HPDE6-E6E7 (cell line): ENCODE results near the gene TPO.

Experiments
- DNase-seq: peaks from one replicate; pipeline ENCODE4 v3.0.0; 2011; ENCODE audit warnings: missing footprints; ENCODE audit errors: extremely low spot score

The TPO gene

DNA sequence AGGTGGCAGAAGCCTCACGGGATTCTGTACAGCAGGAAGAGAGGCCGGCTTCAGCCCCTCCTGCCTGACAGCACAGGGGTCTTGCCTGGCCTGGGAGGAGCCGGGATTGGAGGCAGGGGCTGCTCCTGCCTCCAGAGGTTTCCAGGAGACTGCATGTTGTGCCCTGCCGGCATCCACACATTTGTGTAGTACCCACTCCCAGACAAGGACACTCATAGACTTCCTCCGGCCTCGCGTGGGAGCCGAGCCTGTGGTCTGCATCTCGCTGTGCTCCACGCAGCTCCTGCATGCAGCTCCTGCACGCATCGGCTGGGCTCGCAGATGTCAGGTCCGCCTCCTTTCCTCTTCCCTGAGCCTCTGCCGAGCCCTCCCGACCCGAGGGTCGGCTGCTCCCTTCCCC lies 34.7 kb downstream of the TPO start:
- DNase-seq: no peak

- no peak for DNase-seq
These were observed 37.7 kb downstream of the TPO start for GRCh38 chr2:1450915-1451314.

DNA sequence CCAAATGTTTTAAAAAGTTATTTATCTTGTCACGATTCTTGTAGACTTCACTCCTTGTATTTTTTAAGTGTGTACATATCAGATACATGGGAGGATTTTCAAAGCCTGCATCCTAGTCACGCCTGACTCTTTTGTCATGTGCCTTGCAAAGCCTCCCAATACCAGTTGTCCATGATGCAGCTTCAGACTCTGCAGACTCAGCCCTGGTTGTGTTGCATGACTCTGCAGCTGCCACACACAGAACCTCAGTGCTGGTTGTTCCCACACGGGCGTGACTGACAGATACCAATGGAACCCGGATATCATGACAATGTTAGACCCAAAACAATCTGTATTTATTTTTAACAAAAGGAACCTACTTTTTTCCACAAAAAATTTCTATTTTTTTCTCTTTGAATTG lies 38.2 kb downstream of the TPO start:
- no peak for DNase-seq

DNA sequence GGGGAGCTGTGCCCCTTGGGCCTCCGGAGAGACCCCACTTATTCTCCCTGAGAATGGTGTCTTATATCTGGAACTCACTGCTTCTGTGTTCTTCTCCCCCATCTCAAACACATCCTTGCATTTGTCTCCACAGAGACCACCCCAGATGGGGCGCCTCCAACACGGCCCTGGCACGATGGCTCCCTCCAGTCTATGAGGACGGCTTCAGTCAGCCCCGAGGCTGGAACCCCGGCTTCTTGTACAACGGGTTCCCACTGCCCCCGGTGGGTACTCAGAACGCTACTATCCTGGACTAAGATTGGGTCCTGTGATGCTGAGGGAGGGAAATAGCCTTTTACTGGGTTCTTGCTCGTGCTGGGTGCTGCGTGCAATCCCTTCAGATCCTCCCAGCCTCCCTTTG lies 40.3 kb downstream of the TPO start:
- DNase-seq: no peak

DNA sequence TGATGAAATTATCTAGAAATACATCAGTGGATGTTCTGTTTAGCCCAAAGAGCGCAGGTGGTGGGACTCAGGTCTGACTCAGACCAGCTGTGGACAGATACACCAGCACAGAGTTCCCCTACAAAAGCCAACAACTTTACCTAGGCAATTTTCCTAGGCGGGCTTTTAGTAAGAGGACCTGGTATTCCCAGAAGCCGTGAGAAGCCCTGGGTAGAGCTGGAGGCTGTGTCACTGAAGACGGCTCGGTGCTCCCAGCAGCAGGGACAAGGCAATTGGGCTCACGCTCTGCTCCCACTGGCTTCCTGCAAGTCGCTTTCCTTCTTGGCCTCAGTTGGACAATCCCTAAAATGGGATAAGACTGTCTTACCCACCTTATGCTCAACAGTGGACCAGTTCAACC lies 41.1 kb downstream of the TPO start:
- no peak for DNase-seq

DNA sequence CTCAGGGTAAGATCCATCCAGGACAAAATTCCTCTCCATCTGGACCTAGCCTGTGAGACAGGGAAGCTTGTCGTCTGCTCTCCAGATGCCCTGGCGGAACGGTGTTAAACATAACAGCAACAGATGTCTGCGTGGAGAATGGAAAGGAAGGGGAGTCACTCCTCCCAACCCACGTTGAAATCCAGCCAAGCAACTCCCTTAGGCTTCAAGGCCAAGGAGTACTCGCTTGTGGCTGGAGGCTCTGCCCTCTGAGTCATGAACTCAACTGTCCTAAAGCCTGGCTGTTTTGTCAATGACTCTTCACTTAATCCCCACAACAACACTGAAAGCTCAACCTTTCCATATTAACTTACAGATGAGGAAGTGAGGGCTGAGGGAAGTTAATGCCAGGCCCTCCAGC lies 42.2 kb downstream of the TPO start:
- DNase-seq: no peak

DNA sequence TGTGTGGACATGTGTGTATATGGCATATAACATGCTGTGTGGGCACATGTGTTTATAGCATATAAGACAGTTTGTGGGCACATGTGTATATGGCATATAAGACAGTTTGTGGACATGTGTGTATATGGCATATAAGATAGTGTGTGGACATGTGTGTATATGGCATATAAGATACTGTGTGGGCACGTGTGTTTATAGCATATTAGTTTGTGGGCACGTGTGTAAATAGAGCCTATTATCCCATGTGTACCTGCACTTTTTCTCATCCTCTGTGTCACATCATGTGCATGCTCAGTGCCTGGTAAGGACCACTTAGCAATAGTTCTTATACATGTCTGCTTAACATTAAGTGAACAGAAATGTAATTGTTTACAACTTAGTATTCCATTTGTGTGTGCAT lies 45.2 kb downstream of the TPO start:
- DNase-seq: no peak

DNA sequence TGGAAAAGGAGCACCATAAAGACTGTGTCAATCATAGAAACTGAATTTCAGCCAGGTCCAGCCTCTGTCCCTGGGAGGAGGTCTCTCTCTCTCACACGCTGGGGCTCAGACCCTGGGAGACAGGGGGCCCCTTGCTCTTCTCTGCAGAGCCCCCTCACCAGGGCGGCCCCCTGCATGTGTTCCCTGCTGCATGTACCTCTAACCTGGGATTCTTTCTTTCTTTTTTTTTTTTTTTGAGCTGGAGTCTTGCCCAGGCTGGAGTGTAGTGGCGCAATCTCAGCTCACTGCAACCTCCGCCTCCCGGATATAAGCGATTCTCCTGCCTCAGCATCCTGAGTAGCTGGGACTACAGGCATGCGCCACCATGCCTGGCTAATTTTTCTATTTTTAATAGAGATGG lies 46.5 kb downstream of the TPO start:
- DNase-seq: no peak

DNA sequence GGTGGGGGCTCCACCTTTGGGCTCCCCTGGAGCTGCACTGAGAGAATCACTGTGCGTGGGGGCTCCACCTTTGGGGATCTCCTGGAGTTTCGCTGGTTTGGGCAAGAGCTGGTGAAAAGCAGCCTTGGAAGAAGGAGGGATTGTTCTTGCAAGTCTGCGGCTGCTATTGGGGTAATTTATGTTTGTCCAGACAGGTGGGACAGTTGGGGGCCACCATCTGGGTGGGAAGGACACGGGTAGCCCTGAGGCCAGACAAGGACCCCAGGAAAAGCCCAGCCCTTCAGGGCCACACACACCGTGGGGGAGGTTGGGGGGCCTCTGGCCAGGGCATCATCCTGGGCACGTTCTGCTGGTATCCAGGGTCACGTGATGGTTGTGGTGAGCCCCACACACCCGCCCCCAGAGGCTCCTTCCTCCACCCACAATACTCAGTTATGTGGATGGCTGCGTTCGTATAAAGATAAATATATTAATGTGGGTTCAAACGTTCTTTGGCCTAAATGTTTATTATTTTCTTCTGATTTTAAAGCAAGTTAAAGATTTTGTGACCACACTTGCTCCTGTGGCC lies 47.7 kb downstream of the TPO start:
- no peak for DNase-seq

GRCh38 chr2:1461507-1462390 lies 48.5 kb downstream of the TPO start:
- no peak for DNase-seq

DNA sequence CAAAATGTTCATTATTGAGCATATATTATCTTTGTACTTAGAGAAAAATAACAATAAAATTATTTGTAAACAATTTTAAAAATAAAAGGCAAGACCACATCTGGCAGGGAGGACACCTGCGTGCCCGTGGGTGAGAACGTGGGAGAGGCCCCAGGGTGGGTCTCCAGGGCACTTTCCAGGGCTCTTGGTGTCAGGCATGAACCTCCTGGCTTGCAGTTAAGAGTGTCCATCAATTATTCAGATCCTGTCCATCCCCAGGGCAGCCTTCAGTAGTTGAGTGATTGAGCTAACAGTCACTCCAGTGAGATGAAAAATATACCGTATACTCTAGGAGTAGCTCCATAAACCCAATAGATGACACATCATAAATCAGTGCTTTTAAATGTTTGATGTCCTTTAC lies 49.7 kb downstream of the TPO start:
- DNase-seq: no peak

DNA sequence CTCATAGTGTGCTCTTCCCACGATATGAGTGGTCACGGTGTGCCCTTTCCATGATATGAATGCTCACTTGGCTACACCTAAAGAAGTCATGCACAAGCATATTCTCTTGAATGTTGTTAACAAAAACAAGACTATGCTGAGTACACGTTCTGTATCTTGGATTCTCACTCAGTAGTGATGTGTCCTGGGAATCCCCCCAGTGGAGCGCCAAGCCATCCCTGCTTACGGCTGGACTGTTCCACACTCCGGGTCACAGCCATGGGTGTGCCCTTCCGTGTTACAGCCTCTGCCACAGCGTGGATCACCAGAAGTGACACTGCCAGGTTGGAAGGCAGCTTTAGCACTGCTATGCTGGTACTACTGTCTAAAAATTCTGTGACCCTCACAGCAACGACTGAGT lies 59.1 kb downstream of the TPO start:
- no peak for DNase-seq

GRCh38 chr2:1476617-1477195 lies 63.4 kb downstream of the TPO start:
- DNase-seq: no peak

GRCh38 chr2:1477196-1478040 lies 64.2 kb downstream of the TPO start:
- DNase-seq: no peak

GRCh38 chr2:1478311-1479305 lies 65.3 kb downstream of the TPO start:
- no peak for DNase-seq

GRCh38 chr2:1479346-1479745 lies 66.1 kb downstream of the TPO start:
- no peak for DNase-seq

DNA sequence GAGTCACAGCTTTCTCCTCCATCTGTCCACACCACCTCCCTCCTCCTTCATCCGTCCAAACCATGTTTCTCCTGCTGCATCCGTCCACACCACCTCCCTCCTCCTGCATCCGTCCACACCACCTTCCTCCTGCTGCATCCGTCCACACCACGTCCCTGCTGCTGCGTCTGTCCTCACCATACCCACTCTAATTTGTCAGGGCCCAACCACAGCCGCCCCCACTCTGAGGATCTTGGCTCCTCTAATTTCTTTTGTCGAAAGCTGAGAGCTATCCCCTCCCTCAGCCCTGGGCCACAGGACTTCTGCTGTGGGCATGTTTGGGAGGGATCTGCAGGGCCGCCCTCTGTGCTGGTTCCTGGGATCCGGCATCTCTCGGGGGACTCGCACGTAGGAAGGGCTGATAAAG lies 67.4 kb downstream of the TPO start:
- no peak for DNase-seq

- DNase-seq: no peak
These were observed 68.4 kb downstream of the TPO start for GRCh38 chr2:1481406-1482252.

DNA sequence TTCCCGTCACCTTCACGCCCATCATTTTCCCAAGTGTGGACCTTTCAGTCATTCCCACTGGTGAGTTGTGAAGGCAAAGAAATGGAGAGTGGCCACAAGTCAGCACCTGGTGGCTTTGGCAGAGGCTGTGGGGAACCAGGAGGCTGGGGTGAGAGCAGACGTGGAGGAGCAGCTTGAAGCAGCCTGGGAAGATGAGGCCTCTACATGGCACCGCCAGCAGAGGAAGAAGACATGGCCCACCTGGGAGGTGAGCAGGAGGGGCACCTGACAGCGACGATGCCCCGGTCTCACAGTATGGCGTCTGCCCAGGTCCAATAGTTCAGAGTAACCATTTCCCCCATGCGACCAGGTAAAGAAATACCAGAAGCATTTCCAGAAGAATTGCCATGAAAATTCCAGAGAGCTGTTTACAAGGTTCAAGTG lies 69.0 kb downstream of the TPO start:
- no peak for DNase-seq

DNA sequence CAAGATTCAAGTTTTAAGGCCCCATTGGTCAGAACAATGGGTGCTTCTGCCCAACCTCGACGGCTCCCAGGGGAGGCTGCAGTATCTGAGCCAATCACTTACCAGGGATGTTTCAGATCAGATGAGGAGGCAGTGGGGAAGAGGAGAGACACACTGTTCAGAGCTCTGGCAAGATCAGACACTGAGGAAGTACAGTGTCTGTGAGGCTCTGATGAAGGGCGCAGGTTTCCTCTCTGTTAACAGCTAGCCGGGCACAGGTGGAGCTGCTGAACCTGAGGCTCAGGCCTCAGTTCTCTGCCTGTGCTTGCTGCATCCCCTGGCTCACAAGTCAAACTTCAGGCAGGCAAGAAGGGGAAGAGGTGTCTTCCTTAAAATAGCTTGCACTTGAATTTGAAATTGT lies 69.7 kb downstream of the TPO start:
- no peak for DNase-seq
